AG08395 (cell line): Measurements from ENCODE around the gene TPSD1.
"Not testable (repeated sequence)": the region's sequence is repeated elsewhere in the genome, so short reads cannot be mapped to it uniquely, and the experiment has no call there.

Experiments
- DNase-seq: peaks from one replicate; pipeline ENCODE4 v3.0.0; 2012; ENCODE audit warnings: mixed read lengths, low spot score

Gene TPSD1

GRCh38 chr16:1220841-1221627 is 34.8 kb upstream of the TPSD1 start:
- no peak for DNase-seq

GRCh38 chr16:1221628-1222552 is 34.0 kb upstream of the TPSD1 start:
- DNase-seq = no peak

GRCh38 chr16:1222553-1223354 is 33.1 kb upstream of the TPSD1 start:
- no peak for DNase-seq

GRCh38 chr16:1223355-1224214 is 32.3 kb upstream of the TPSD1 start:
- no peak for DNase-seq

GRCh38 chr16:1224558-1224957 is 31.3 kb upstream of the TPSD1 start:
- DNase-seq = no peak

- no peak for DNase-seq
Measured at GRCh38 chr16:1225051-1225451, 30.8 kb upstream of the TPSD1 start, which contains the start of gene TPSG1. Gene TPSG1, minus strand, starts transcription at chr16:1225268. Its CDS starts 16 bp downstream, at chr16:1225252.

GRCh38 chr16:1225728-1226311 is 30.0 kb upstream of the TPSD1 start:
- DNase-seq = not testable (repeated sequence)

GRCh38 chr16:1226692-1227091 is 29.2 kb upstream of the TPSD1 start:
- not testable (repeated sequence) for DNase-seq

- DNase-seq = not testable (repeated sequence)
Measured at GRCh38 chr16:1228227-1228626, 27.6 kb upstream of the TPSD1 start.

- DNase-seq = not testable (repeated sequence)
Measured at GRCh38 chr16:1229476-1229875, 26.4 kb upstream of the TPSD1 start.

- DNase-seq = not testable (repeated sequence)
Measured at GRCh38 chr16:1230084-1230470, 25.8 kb upstream of the TPSD1 start, which contains the start of gene TPSB2. Gene TPSB2, minus strand, starts transcription at chr16:1230184. Its CDS starts 233 bp downstream, at chr16:1229951.

- not testable (repeated sequence) for DNase-seq
Measured at GRCh38 chr16:1230471-1231212, 25.2 kb upstream of the TPSD1 start.

- not testable (repeated sequence) for DNase-seq
Measured at GRCh38 chr16:1231301-1231700, 24.6 kb upstream of the TPSD1 start.

- DNase-seq = not testable (repeated sequence)
Measured at GRCh38 chr16:1232049-1232748, 23.7 kb upstream of the TPSD1 start.

GRCh38 chr16:1236659-1237058 is 19.2 kb upstream of the TPSD1 start:
- not testable (repeated sequence) for DNase-seq

GRCh38 chr16:1237990-1238389 is 17.9 kb upstream of the TPSD1 start:
- no peak for DNase-seq

- not testable (repeated sequence) for DNase-seq
Measured at GRCh38 chr16:1238909-1239308, 17.0 kb upstream of the TPSD1 start.

- not testable (repeated sequence) for DNase-seq
Measured at GRCh38 chr16:1239575-1239974, 16.3 kb upstream of the TPSD1 start.

GRCh38 chr16:1240436-1240835 is 15.4 kb upstream of the TPSD1 start, which contains the start of gene TPSAB1:
Gene TPSAB1, plus strand, starts transcription at chr16:1240705. Its CDS starts 234 bp downstream, at chr16:1240939.
- DNase-seq = not testable (repeated sequence)
